GM19468 (cell line): Measurements from ENCODE around the gene PLPP3.
"Not testable (repeated sequence)": the region's sequence is repeated elsewhere in the genome, so short reads cannot be mapped to it uniquely, and the experiment has no call there.

Experiments
- ATAC-seq: cut with Tn5 transposase; IDR thresholded peaks from one replicate; pipeline ENCODE4 v1.9.1; 2021; ENCODE audit warnings: mild to moderate bottlenecking, moderate library complexity, moderate number of reproducible peaks; ENCODE audit not compliant: unreplicated experiment; ENCODE audit errors: extremely low read depth

PLPP3 gene

DNA sequence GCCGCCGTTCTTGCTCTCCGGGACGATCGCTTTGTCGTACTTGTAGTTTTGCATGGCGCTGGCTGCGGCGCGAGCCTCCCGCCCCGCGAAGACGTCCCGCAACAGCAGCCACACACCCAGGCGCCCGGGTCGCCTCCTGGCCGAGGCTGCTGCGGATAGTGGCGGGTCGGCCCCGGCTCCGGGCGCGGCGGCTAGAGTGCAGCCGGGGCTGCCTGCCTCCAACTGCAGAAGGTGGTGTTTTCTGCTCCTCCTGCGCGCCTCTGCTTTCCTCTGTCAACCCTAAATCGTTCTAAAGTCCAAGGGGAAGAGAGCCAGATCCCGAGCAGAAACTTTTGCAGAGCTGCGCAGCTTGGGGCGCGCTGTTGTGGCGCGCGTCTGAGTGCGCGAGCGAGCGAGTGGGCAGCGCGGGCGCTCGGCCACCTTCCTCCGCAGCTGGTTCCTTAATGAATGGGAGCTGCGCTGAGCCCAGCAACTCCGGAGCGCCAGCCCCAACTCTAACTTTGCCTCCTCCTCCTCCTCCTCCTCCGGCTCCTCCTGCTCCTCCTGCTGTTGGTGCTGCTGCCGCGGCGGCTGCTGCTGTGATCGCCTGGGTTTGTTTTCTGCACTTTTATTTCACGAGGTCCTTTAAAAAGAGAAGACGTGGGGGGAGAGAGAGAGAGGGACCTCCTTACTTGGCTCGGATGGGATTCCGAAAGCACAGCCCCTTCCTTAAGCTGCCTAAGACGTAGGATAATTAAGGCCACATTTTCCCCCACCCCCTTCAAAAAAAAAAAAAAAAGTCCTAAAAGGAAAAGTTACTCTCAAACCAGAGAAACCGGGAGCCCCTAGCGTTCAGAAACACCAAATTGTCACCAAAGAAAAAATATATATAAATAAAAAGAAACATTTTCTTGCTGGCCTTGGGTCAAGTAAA, at the start of gene PLPP3:
Gene PLPP3, minus strand, starts transcription at position 601 of the 913 bp plus-strand sequence. Its CDS starts 547 bp downstream, at position 54.
- no peak for ATAC-seq

DNA sequence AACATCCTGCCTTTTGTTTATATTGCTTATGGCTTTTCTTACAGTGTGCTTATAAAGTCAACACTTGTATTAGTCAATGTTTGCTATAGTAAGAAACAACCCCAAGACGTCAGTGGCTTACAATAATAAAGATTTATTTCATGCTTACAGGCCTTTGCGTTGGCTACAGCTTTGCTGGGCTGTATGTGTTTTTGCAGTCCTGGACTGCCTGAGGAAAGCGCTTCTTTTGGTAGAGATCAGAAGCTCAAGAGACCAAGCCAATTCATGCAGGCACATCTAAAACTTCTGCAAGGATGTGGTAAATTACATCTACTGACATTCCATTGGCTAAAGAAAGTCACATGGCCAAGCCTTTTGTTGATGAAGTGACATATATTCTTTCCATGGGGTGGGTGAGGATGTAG, 48.3 kb upstream of the PLPP3 start:
- ATAC-seq, result no peak

DNA sequence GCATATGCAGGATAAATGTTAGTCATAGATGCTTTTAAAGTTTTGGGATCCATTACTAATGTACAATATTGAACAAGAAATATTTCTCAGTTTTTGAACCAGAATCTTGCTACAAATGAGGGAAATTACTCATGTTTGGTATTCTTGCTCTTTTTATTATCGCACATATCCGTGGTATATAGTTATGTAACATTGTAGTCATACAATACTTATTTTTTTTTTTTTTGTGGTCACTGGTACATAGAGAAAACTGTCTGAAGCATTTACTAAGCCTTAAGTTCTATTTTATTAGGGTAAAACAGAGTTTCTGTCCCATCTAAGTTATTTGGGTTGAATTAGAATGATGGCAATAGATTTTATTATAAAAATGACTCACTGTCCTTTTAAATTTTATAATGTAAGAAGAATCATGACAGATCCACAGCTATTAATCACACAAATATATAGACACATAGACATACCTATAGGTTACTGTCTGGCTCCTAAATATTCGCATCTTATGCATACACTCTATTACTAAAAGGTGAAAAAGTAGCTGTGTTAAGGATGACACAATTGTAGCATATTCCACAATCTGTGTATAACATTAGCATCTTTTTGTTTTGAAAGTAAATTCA, 47.8 kb upstream of the PLPP3 start:
- no peak for ATAC-seq

- ATAC-seq, result no peak
Observed at GRCh38 chr1:56626546-56626945, 47.2 kb upstream of the PLPP3 start.

- no peak for ATAC-seq
Observed at GRCh38 chr1:56625819-56626440, 46.6 kb upstream of the PLPP3 start.

- ATAC-seq, result no peak
Observed at GRCh38 chr1:56617141-56617540, 37.8 kb upstream of the PLPP3 start.

- not testable (repeated sequence) for ATAC-seq
Observed at GRCh38 chr1:56610770-56611169, 31.4 kb upstream of the PLPP3 start.

DNA sequence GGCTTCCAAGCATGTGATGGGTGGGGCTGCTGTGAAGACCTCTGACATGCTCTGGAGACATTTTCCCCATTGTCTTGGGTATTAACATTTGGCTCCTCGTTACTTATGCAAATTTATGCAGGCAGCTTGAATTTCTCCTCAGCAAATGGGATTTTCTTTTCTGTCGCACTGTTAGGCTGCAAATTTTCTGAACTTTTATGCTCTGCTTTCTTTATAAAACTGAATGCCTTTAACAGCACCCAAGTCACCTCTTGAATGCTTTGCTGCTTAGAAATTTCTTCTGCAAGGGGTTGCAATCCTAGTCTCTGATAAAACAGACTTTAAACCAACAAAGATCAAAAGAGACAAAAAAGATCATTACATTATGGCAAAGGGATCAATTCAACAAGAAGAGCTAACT, 30.7 kb upstream of the PLPP3 start:
- ATAC-seq, result not testable (repeated sequence)

DNA sequence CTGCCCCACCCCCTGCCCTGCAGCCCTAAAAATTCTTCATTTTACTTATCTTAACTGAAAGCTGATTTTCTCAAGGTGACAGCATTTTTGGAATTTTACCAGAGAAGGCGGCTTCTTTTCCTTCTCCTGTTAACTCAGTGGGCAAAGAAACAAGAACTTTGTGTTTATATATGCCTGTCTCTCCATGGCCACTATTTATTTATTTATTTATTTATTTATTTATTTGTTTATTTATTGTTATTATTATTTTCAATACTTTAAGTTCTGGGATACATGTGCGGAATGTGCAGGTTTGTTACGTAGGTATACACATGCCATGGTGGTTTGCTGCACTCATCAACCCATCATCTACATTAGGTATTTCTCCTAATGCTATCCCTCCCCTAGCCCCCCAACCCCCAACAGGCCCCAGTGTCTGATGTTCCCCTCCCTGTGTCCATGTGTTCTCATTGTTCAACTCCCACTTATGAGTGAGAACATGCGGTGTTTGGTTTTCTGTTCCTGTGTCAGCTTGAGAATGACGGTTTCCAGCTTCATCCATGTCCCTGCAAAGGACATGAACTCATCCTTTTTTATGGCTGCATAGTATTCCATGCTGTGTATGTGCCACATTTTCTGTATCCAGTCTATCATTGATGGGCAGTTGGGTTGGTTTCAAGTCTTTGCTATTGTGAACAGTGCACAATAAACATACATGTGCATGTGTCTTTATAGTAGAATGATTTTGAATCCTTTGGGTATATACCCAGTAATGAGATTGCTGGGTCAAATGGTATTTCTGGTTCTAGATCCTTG, 16.2 kb upstream of the PLPP3 start:
- not testable (repeated sequence) for ATAC-seq

DNA sequence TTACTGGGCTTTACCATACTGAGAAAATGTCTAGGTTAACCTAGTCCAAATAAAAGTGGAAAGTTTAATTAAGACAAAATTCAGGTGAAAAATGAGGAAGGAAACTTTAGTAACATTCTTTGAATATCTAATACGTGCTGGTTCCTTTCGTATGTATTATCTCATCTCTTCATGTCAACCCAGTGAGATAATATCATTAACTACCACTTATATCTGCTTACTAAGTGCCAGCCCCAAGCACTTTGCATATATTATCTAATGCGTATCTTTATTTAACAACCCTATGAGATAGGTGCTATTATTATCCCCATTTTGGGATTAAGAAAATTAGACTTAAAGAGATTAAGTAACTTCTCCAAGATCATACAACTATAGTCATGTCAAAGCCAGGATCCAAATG, 12.5 kb upstream of the PLPP3 start:
- no peak for ATAC-seq

GRCh38 chr1:56590520-56591011, 11.2 kb upstream of the PLPP3 start:
- no peak for ATAC-seq

- no peak for ATAC-seq
Observed at GRCh38 chr1:56589369-56589768, 10.0 kb upstream of the PLPP3 start.

DNA sequence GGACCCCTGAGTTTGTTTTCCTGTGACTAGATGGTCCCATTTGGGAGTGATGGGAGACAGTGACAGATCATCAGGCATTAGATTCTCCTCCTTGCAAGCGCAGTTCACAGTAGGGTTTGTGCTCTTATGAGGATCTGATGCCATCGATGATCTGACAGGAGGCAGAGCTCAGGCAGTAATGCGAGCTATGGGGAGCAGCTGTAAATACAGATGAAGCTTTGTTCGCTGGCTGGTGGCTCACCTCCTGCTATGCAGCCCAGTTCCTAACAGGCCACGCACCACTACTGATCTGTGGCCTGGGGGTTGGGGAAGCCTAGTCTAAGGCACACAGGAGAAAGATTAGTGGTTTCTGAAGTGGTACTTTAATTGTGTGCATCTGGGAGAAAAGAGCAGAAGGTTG, 7.1 kb upstream of the PLPP3 start:
- ATAC-seq, result no peak

DNA sequence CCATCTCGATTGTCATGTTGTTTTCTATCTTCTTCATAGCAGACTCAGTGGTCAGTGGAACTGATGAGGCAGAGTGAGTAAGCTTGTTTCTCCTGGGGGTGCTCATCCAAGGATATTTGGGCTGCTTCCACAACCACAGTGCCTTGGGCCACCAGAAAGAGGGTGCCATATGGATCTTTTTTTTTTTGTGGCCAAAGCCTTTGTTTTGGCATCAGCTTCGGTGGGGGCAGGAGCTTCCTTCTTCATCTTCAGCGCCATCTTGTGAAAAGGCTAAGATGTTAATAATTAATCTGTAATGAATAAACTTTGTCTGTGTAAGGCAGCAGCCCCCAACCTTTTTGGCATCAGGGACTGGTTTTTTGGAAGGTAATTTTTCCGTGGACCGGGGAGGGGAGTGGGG, 6.6 kb upstream of the PLPP3 start:
- ATAC-seq, result no peak

DNA sequence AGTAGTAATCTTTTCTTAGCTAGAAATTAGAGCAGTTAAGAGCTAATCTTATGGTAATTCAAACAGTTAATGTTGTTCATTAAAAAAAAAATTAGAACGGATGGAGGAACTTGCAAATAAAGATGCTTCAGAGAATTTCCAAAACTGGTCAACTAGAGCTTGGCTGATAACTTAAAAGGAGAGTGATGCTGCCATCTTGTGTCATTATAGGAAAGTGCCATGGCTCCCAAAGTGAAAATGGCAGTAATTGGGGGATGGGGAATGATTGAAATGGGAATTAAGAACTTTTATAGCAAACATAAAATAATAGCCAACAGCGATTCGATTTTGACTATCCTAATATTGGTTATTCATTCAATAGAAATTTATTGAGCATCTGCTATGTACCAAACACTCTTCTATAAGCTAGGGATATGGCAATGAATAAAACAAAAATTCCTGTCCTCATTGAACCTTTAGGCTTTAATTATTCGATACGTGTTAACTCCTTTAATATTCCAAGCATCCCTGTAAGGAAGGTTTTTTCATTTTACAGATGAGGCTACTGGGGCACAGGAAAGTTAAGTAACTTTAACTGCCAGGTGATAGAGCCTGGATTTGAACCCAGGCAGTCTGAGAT, 5.7 kb upstream of the PLPP3 start:
- ATAC-seq, result no peak

DNA sequence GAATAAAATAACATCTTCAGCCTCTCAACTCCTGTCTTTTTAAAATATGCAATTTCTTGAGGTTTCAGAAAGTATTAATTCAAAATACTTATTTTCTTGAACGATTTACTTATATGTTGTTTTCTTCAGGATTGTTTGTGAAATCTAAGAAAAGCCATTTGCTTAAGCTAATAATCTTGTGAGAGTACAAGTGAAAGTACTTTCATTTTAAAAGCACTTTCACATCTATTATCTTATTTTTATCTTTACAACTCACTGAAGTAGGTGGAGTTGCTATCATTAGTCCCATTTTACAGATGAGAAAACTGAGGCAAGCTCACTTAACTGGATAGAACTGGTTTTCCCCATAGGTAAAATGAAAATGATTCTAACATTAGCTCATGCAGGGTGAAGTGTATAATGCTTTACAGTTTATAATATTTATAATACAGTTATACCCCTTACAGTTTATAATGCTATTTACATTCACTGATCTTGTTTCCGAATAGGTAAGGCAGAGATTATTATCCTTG, 4.7 kb upstream of the PLPP3 start:
- ATAC-seq, result no peak

DNA sequence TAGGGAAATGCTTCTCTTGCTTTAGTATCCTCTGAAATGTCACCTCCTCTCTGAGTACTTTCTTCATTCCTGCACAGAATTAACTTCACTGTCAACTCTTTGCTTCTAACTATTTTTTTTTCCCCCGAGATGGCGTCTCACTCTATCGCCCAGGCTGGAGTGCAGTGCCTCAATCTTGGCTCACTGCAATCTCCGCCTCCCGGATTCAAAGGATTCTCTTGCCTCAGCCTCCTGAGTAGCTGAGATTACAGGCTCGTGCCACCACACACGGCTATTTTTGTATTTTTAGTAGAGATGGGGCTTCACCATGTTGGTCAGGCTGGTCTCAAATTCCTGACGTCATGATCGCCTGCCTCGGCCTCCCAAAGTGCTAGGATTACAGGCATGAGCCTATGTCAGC, 1.4 kb upstream of the PLPP3 start:
- no peak for ATAC-seq

DNA sequence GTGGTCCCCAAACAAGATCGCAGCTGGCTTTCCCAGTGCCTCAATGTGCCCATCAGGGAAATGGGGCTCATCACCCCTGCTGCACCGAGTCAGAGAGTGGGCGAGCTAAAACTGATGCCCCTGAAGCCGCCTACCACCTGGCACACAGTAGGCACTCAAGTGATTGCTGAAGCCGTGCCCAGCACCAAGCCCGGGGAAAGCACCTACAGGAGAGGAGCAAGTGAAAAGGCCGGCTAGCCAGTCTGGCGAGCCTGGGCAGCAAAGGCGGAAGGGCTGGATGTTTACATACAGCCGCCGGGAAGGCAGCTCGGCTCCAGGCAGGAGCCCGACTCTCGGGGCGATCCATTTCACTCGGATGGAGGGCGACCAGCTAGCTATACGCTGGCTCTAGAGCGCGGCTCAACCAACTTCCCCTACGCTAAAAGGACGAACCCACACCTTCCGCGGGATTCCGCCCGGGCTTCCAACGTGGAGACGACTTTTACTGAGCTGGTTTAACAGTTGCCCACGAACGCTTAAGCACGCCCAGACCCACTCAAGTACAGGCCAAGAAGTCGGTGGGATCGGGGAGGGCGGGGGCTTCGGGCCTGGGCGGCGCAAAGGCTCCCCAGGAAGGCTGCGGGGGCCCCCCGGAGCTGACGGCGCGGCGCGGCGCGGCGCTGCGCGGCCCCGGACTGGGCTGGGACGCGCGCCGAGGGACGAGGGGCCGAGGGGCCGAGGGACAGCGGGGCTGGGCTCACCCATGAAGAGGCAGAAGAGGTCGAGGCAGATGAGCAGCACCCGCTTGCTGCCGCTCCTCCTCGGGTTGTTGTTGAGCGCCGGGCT, 1.0 kb downstream of the PLPP3 start:
- no peak for ATAC-seq
